ENCODE data around the gene RXRA.

RXRA gene

GRCh38 chr9:134474055-134474370 lies 147.8 kb downstream of the RXRA start:
- DNase-seq, result no peak
- no peak for TF ChIP-seq CTCF (IDR thresholded peaks at IDR 0.05)
- Mint-ChIP-seq H3K27ac (no peak overlapping the region), H3K27me3 (ENCODE audit: low read depth, poor library complexity) (peaks cover 6% of the 10 kb centered on the region), H3K9me3 (no peaks in the 10 kb centered on the region), H3K4me3 (no peak overlapping the region), H3K36me3 (ENCODE audit: low read depth) (no peaks in the 10 kb centered on the region), H3K4me1 (no peaks in the 10 kb centered on the region)

DNA sequence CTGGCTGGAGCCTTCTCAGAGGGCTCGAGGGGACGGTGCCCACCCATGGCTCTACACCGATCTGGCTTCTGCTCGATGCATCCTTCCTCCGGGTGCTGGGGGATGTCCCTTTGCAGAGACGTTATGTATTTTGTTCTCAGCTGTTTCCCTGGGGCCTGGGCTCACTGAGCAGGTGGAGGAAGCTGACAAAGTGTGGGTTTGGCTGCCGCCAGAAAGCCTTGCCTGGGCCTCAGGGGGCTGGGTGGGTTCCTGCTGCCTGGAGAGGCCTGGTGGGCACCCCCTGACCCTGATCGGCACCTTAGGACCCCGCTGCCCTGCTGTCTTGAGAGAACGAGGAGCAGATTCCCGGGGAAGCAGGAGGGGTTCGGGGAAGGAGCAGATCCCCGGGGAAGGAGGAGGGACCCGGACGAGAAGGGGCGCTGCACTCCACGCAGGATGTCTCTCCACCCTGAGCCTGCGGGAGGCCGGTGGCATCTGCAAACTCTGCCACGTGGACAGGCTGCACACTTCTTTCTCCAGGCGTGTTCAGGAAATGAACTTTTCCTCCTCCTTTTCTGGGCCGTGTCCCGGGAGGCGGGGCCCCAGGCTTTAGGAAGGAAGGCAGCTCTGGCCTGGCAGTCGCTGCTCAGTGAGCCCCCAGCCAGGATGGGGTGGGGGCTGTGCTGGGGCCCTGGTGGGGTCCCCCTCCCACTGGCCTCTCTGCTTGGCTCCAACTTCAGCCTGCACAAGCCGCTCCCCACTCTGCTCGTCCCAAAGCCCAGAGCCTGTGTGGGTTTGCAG lies 148.9 kb downstream of the RXRA start:
- Mint-ChIP-seq H3K27ac (no peak overlapping the region), H3K4me3 (no peak overlapping the region), H3K9me3 (no peaks in the 10 kb centered on the region), H3K4me1 (peaks cover 6% of the 10 kb centered on the region), H3K36me3 (ENCODE audit: low read depth) (no peaks in the 10 kb centered on the region), H3K27me3 (ENCODE audit: low read depth, poor library complexity) (peaks cover 6% of the 10 kb centered on the region)
- TF ChIP-seq CTCF (IDR thresholded peaks at IDR 0.05), result no peak
- no peak for DNase-seq

DNA sequence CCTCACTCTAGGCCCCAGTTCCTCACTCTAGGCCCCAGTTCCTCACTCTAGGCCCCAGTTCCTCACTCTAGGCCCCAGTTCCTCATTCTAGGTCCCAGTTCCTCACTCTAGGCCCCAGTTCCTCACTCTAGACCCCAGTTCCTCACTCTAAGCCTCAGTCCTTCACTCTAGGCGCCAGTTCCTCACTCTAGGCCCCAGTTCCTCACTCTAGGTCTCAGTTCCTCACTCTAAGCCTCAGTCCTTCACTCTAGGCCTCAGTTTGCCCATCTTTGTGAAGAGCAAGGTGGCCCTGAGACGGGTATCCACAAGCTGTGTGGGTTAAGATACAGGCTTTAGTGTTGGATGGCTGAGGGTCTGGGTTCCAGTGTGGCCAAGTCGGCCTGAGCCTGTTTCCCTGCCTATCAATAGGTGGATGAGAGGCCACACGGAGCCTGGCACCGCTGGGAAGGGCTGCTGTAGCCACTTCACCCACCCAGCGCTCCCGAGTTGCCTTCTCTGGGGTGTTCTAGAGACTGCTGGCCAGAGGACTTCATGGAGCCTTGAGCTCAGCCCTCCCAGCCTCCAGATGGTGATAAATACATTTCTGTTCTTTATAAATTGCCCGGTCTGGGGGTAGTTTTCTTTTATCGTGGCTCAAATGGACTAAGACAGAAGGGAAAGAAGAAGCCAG lies 150.2 kb downstream of the RXRA start:
- peaks cover 6% of the 10 kb centered on the region for H3K4me1 Mint-ChIP-seq
- H3K27ac Mint-ChIP-seq, result no peak overlapping the region
- no peaks in the 10 kb centered on the region for H3K9me3 Mint-ChIP-seq
- peaks cover 6% of the 10 kb centered on the region for H3K27me3 Mint-ChIP-seq (ENCODE audit: low read depth, poor library complexity)
- H3K4me3 Mint-ChIP-seq, result no peak overlapping the region
- H3K36me3 Mint-ChIP-seq (ENCODE audit: low read depth), result no peaks in the 10 kb centered on the region
- no peak for DNase-seq
- no peak for TF ChIP-seq CTCF (IDR thresholded peaks at IDR 0.05)

DNA sequence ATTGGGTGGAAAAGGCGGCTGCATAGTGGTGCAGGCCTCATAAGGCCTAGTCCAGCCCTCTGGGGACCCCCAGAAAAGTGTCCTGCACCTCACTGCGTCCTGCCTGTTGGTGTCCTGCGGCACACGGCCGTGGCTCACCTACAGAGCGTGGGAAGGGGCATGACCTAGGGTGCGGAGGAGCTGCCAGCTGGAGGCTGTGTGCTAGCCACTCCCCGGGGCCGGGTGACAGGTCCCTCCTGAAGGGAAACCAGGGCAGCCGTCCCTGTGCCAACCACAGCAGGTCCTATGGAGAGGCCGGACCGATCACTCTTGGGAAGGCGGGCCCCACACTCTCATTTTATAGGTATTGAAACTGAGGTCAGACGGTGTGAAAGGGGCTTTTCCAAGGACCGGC lies 150.7 kb downstream of the RXRA start:
- TF ChIP-seq CTCF (IDR thresholded peaks at IDR 0.05), result no peak
- DNase-seq, result no peak
- H3K27ac Mint-ChIP-seq, result no peak overlapping the region
- no peaks in the 10 kb centered on the region for H3K36me3 Mint-ChIP-seq (ENCODE audit: low read depth)
- peaks cover 7% of the 10 kb centered on the region for H3K27me3 Mint-ChIP-seq (ENCODE audit: low read depth, poor library complexity)
- H3K9me3 Mint-ChIP-seq, result no peaks in the 10 kb centered on the region
- H3K4me1 Mint-ChIP-seq, result peaks cover 6% of the 10 kb centered on the region
- no peak overlapping the region for H3K4me3 Mint-ChIP-seq

- H3K27me3 Mint-ChIP-seq (ENCODE audit: low read depth, poor library complexity), result peaks cover 11% of the 10 kb centered on the region
- no peak overlapping the region for H3K4me3 Mint-ChIP-seq
- H3K36me3 Mint-ChIP-seq (ENCODE audit: low read depth), result no peaks in the 10 kb centered on the region
- no peak overlapping the region for H3K27ac Mint-ChIP-seq
- no peaks in the 10 kb centered on the region for H3K9me3 Mint-ChIP-seq
- H3K4me1 Mint-ChIP-seq, result peaks cover 6% of the 10 kb centered on the region
- no peak for TF ChIP-seq CTCF (IDR thresholded peaks at IDR 0.05)
- no peak for DNase-seq
Observed at GRCh38 chr9:134477342-134477925, 151.2 kb downstream of the RXRA start.

All from nephron progenitor cell (in vitro differentiated cells).